ENCODE results near the gene GYG2. TPM values are rescaled to one million over a fixed set of nuclear protein-coding genes. Genes with fewer than 3 reads are reported as not detected.
"Not testable (repeated sequence)": the region's sequence is repeated elsewhere in the genome, so short reads cannot be mapped to it uniquely, and the experiment has no call there.

Gene GYG2
- total RNA-seq, 1 experiment from 2014 or later = 0.58 TPM

DNA sequence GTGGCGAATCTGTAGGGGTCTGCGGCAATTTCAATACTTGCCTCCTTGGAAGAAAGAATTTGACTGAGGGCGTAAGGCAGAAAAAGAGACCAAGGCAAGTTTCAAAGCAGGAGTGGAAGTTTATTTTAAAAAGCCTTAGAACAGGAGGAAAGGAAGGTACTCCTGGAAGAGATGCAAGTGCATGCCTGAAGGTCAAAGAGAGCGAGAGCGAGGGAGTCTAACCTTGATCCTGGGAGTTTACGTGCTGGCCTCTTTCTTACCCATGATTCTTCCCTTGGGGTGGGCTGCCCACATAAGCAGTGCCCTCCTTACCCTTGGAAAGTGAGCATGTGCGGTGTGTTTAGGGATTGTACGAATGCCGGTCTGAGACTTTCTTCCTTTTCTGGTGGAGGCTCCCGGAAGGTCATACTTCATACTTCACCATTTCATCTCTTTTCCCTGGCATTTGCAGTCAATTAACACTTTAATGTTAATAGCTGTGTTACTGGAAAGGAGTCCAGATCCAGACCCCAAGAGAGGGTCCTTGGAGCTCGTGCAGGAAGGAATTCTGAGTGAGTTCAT lies 60.4 kb downstream of the GYG2 start:
- Histone ChIP-seq H2AFZ (ENCODE audit: low read length) (peak overlapping the region; percentile 85), H3K27ac (ENCODE audit: low read length) (no peak overlapping the region), H4K20me1 (ENCODE audit: low read length) (no peaks in the 10 kb centered on the region), H3F3A (ENCODE audit: low read length, unreplicated experiment) (no peaks in the 10 kb centered on the region), H3K9me3 (ENCODE audit: low read length) (no peaks in the 10 kb centered on the region), H3K4me2 (ENCODE audit: low read length) (peak overlapping the region; percentile 90), H3K9me2 (replicated peaks; ENCODE audit: low read length) (no peaks in the 10 kb centered on the region), H3K36me3 (ENCODE audit: low read depth, low read length) (no peaks in the 10 kb centered on the region), H3K27me3 (ENCODE audit: low read length) (no peaks in the 10 kb centered on the region), H3K4me1 (ENCODE audit: insufficient read depth, low read length) (no peaks in the 10 kb centered on the region), H3K79me2 (ENCODE audit: low read length) (no peaks in the 10 kb centered on the region), H3K4me3 (ENCODE audit: low read length) (peak overlapping the region; percentile 69), H3K9ac (ENCODE audit: low read length) (no peak overlapping the region)
- no TSS peak for BruUV-seq (replicated peaks)
- ChIA-PET CTCF (no interaction called here), POLR2A (ENCODE audit: unreplicated experiment) (no interaction called here)
- DNase-seq (no peak), ATAC-seq (peak; percentile 22)
- TF ChIP-seq EZH2 (IDR thresholded peaks at IDR 0.05; ENCODE audit: low read length, unreplicated experiment) (no peak), EZH2phosphoT487 (IDR thresholded peaks at IDR 0.05; ENCODE audit: borderline replicate concordance, low read length) (no peak)
- TF ChIP-seq, protein P1, sequence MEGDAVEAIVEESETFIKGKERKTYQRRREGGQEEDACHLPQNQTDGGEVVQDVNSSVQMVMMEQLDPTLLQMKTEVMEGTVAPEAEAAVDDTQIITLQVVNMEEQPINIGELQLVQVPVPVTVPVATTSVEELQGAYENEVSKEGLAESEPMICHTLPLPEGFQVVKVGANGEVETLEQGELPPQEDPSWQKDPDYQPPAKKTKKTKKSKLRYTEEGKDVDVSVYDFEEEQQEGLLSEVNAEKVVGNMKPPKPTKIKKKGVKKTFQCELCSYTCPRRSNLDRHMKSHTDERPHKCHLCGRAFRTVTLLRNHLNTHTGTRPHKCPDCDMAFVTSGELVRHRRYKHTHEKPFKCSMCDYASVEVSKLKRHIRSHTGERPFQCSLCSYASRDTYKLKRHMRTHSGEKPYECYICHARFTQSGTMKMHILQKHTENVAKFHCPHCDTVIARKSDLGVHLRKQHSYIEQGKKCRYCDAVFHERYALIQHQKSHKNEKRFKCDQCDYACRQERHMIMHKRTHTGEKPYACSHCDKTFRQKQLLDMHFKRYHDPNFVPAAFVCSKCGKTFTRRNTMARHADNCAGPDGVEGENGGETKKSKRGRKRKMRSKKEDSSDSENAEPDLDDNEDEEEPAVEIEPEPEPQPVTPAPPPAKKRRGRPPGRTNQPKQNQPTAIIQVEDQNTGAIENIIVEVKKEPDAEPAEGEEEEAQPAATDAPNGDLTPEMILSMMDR (conservative IDR thresholded peaks at IDR 0.05; ENCODE audit: low read depth, low read length) = no peak
- intact Hi-C loops (cut with micrococcal nuclease) = no loop called here

DNA sequence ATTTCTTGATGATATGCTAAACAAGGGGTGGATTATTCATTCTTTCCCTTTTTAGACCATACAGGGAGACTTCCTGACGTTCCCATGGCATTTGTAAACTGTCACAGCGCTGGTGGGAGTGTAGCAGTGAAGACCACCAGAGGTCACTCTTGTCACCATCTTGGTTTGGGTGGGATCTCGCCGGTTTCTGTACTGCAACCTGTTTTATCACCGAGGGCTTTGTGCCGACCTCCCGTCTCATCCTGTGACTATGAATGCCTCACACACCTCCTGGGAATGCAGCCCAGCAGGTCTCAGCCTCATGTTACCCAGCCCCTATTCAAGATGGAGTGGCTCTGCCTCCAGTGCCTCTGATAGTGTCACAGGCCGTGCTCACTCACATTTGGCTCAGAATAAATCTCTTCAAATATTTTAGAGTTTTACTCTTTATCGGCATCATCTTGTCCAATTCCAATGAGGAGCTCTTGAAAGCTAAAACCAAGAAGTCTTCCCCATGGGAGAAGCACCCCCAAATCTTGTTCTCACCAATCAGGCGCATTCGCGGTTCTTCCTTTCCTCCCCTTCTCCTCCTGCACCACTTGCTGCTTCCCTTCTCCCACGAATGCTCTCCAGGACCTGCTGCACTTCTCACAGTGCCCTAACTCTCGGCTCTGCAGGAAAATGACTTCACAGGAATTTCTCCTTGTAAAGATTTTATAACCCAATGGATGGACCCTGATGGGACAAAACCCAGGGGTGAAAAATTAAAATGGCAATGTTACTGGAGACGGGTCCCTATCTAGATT lies 61.2 kb downstream of the GYG2 start:
- POLR2A ChIA-PET (ENCODE audit: unreplicated experiment); H3K9ac ChIP-seq (ENCODE audit: low read length); H3F3A ChIP-seq (ENCODE audit: low read length, unreplicated experiment); H3K9me2 ChIP-seq (replicated peaks; ENCODE audit: low read length); H3K9me3 ChIP-seq (ENCODE audit: low read length); H3K27me3 ChIP-seq (ENCODE audit: low read length); H4K20me1 ChIP-seq (ENCODE audit: low read length); H3K4me1 ChIP-seq (ENCODE audit: insufficient read depth, low read length); CTCF ChIA-PET; H3K36me3 ChIP-seq (ENCODE audit: low read depth, low read length); BruUV-seq (replicated peaks); H3K79me2 ChIP-seq (ENCODE audit: low read length); intact Hi-C loops (cut with micrococcal nuclease); H3K27ac ChIP-seq (ENCODE audit: low read length): not testable (repeated sequence)
- Histone ChIP-seq H3K4me3 (ENCODE audit: low read length) (peak overlapping the region; percentile 69), H3K4me2 (ENCODE audit: low read length) (peak overlapping the region; percentile 90), H2AFZ (ENCODE audit: low read length) (peak overlapping the region; percentile 85)
- TF ChIP-seq, protein P1 (conservative IDR thresholded peaks at IDR 0.05; ENCODE audit: low read depth, low read length) = peak; percentile 4; the same call in 1 of the 2 replicates
- DNase-seq (peak; percentile 51), ATAC-seq (peak; percentile 62)

DNA sequence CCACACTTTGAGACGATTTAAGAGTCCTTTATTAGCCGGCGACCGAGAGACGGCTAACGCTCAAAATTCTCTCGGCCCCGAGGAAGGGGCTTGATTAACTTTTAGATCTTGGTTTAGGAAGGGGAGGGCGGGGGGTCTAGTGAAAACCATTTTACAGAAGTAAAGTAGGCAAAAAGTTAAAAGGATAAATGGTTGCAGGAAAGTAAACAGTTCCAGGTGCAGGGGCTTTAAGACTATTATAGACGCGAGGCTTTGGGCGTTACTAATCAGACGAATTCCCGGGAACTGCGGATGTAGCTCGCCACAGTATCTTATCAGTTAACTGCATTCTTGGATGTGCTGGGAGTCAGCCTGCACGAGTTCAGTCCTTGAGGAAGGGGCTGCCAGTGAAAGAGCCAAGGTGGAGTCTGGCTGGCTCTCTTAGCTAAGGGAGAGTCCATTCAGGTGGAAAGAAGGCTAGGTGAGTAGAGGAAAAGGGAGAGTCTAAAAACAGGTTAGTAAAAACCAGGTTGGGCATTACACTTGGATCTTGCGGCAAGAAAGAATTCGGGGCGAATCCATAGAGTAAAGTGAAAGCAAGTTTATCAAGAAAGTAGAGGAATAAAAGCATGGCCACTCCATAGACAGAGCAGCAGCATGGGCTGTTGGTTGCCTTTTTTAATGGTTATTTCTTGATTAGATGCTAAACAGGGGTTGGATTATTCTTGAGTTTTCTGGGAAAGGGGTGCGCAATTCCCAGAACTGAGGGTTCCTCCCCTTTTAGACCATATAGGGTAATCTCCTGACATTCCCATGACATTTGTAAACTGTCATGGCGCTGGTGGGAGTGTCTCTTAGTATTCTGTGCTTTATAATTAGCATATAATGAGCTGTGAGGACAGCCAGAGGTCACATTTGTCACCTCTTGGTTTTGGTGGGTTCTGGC lies 62.1 kb downstream of the GYG2 start:
- DNase-seq; H3K27ac ChIP-seq (ENCODE audit: low read length); H3K79me2 ChIP-seq (ENCODE audit: low read length); BruUV-seq (replicated peaks); intact Hi-C loops (cut with micrococcal nuclease); ATAC-seq; H3K9me3 ChIP-seq (ENCODE audit: low read length); H3K4me3 ChIP-seq (ENCODE audit: low read length); H4K20me1 ChIP-seq (ENCODE audit: low read length); H3K36me3 ChIP-seq (ENCODE audit: low read depth, low read length); H3F3A ChIP-seq (ENCODE audit: low read length, unreplicated experiment); H3K4me2 ChIP-seq (ENCODE audit: low read length); H3K9ac ChIP-seq (ENCODE audit: low read length); H2AFZ ChIP-seq (ENCODE audit: low read length); H3K4me1 ChIP-seq (ENCODE audit: insufficient read depth, low read length); POLR2A ChIA-PET (ENCODE audit: unreplicated experiment); CTCF ChIA-PET; H3K9me2 ChIP-seq (replicated peaks; ENCODE audit: low read length); H3K27me3 ChIP-seq (ENCODE audit: low read length): not testable (repeated sequence)

Data from PC-3 (cell line).